Erythroblast (primary cell): ENCODE measurements around the gene POU6F2.

Experiments used
- GATA1 ChIP-seq: IDR thresholded peaks from 2 replicates; pipeline ENCODE4 v1.6.1; 2011; ENCODE audit warnings: low read depth, mild to moderate bottlenecking, control low read depth, low read length, moderate library complexity
- POLR2A ChIP-seq: IDR thresholded peaks from 2 replicates; pipeline ENCODE4 v1.6.1; 2011; ENCODE audit warnings: mild to moderate bottlenecking, low read length

- TF ChIP-seq POLR2A (no peak), GATA1 (no peak)
Observed at GRCh38 chr7:39353615-39354376, 376.1 kb downstream of the POU6F2 start.
